Adrenal gland (tissue), 12 donors: ENCODE results near the gene C17orf100. TPM values are rescaled to one million over a fixed set of nuclear protein-coding genes. Genes with fewer than 3 reads are reported as not detected.

ENCODE experiments used
- DNase-seq, 7 donors: peaks; one replicate each; pipeline ENCODE4 v3.0.0-alpha.2; 2019 to 2020
- H3K27ac ChIP-seq, 5 donors: fragments of 200-600 bp; sonication (generic) in 4 of 5; 1 replicate in 3 of 5; 2 replicates in 2 of 5; pipeline versions ENCODE4 v1.5.1 to v1.8.0; 2016 to 2020; ENCODE audit warnings: mild to moderate bottlenecking in 1 of 5
- H3K27me3 ChIP-seq: fragments of 200-600 bp; 2 replicates; pipeline ENCODE4 v1.8.0; 2021
- H3K36me3 ChIP-seq, 2 donors: fragments of 200-600 bp; replicated peaks in 1 of 2; 1 replicate in 1 of 2; 2 replicates in 1 of 2; pipeline versions ENCODE4 v1.5.1 to v1.8.0; 2018 to 2022
- H3K4me1 ChIP-seq, 2 donors: fragments of 200-600 bp; replicated peaks in 1 of 2; 1 replicate in 1 of 2; 2 replicates in 1 of 2; pipeline versions ENCODE4 v1.5.1 to v1.8.0; 2018 to 2021
- H3K4me3 ChIP-seq, 4 donors: fragments of 200-600 bp; sonication (generic) in 3 of 4; one replicate each; pipeline ENCODE4 v1.5.1; 2016 to 2018
- H3K9me3 ChIP-seq, 3 donors: fragments of 200-600 bp; sonication (generic) in 1 of 3; replicated peaks in 1 of 3; 1 replicate in 2 of 3; 2 replicates in 1 of 3; pipeline versions ENCODE4 v1.5.1 to v1.8.0; 2016 to 2021
- CTCF ChIP-seq, 6 experiments: fragments of 450-650 bp in 4 of 6; fragments of 200-600 bp in 2 of 6; sonication (generic) in 1 of 6; IDR thresholded peaks; 1 replicate in 5 of 6; 2 replicates in 1 of 6; pipeline versions ENCODE4 v1.5.1 to v1.8.0; 2016 to 2021; ENCODE audit warnings: antibody characterized with exemption in 6 of 6, mild to moderate bottlenecking in 2 of 6, moderate library complexity in 1 of 6
- POLR2A ChIP-seq, 2 donors: fragments of 450-650 bp; IDR thresholded peaks; one replicate each; pipeline ENCODE4 v1.6.1; 2017; ENCODE audit warnings: antibody characterized with exemption in 2 of 2, mild to moderate bottlenecking in 2 of 2, moderate library complexity in 1 of 2
- WGBS, 4 donors: extraction: QIAGEN DNeasy Blood & Tissue Kit in 2 of 4; methylation state at CpG; one replicate each; pipeline versions ENCODE4 v1.1.5 to v1.1.7; 2013 to 2017; 5-methylcytosine and 5-hydroxymethylcytosine counted together
- intact Hi-C, 2 donors: fragments of 100-400 bp; cut with DNase I; formaldehyde crosslinking; loops; one replicate each; pipeline versions ENCODE4 v1.14.1 to v1.15.0; 2022 to 2023
- polyA plus RNA-seq, 3 donors: library from polyadenylated mRNA; stranded (reverse); fragments of 200-250 nt in 2 of 3; fragments of 350-450 nt in 1 of 3; fragmentation: Illumina TruSeq in 1 of 3; extraction: RNeasy Lipid Tissue Mini Kit (QIAGEN cat#74804) in 1 of 3; gene quantifications; one replicate each; pipeline ENCODE4 v1.2.3, GENCODE V29; 2013 to 2014
- total RNA-seq, 9 donors: library from RNA; depleted of rRNA in 4 of 9; stranded (reverse); fragments of >200 nt in 4 of 9; fragments of 120-200 nt in 1 of 9; fragmentation: NEBNext Ultra II Directional in 1 of 9; extraction: Animal tissue kit (Norgen Biotek cat#: 25700) in 1 of 9; gene quantifications; one replicate each; pipeline versions ENCODE4 v1.1.0 to v1.2.4, GENCODE V29; 2013 to 2023
- donor health status: healthy with polysubstance abuse.
- donor health status: Bipolar disorder and iron deficiency.
- donor health status: DM: yes; HTN: yes; CAD: no.
- donor health status: DM: no; HTN: no; CAD: no.
- donor health status: DM: no; HTN: no; CAD: no.
- donor health status: DM: yes; HTN: yes; CAD: no.

C17orf100 gene
- total and polyA plus RNA-seq, 12 donors: 0.87 to 3.6 (median 2.1) TPM

DNA sequence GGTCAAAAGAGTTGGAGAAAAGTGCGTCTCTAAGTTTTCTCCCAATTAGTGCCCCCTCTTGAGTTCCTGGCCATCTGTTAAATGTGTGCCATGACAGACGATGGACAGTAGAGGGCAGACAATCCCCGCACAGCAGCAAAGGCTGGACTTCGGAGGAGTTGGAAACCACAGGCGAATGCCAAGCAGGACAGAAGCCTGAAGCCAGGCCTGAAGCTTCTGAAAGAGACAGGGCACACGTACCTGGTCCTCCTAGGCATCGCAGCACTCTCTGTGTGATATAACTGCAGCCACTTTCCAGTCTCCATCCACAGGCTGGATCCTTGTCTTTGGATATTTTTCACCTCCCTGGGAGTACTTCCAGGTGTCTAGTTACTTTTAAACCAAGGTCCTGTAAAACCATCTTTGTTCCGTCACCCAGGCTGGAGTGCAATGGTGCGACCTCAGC is 14.5 kb downstream of the C17orf100 start:
- H3K27ac ChIP-seq: no peak overlapping the region
- peak; percentile 78 to 93 (median 89) for TF ChIP-seq CTCF (IDR thresholded peaks at IDR 0.05)
- no peak for TF ChIP-seq POLR2A (IDR thresholded peaks at IDR 0.05)
- no peaks in the 10 kb centered on the region for H3K27me3 ChIP-seq
- peak; percentile 72 to 89 (median 81) for DNase-seq
- H3K4me3 ChIP-seq: no peak overlapping the region
- no peaks in the 10 kb centered on the region for H3K9me3 ChIP-seq
- H3K36me3 ChIP-seq: no peaks in the 10 kb centered on the region
- no peaks in the 10 kb centered on the region for H3K4me1 ChIP-seq
- intact Hi-C loops: loop anchor here (5.0 to 10.0 kb wide), 4 partner anchors 109 to 339 kb away; partner anchors contain the start of gene FBXO39 (in 1 of the 2)
- 13 to 26% (median 16%) methylated on average over 5 to 9 of the region's 9 CpGs for WGBS, 4 donors

- H3K27ac ChIP-seq: no peak overlapping the region
- no peaks in the 10 kb centered on the region for H3K4me1 ChIP-seq
- WGBS, 4 donors: 90 to 95% (median 92%) methylated on average over 6 of the region's 6 CpGs
- no peak for DNase-seq
- TF ChIP-seq POLR2A (IDR thresholded peaks at IDR 0.05): no peak
- TF ChIP-seq CTCF (IDR thresholded peaks at IDR 0.05): no peak
- intact Hi-C loops: loop anchor here (5.0 to 10.0 kb wide), 4 partner anchors 108 to 338 kb away; partner anchors contain the start of gene FBXO39 (in 1 of the 2)
- no peaks in the 10 kb centered on the region for H3K36me3 ChIP-seq
- no peaks in the 10 kb centered on the region for H3K27me3 ChIP-seq
- H3K4me3 ChIP-seq: no peak overlapping the region
- H3K9me3 ChIP-seq: no peaks in the 10 kb centered on the region
These were observed 15.0 kb downstream of the C17orf100 start for GRCh38 chr17:6666557-6666956.

DNA sequence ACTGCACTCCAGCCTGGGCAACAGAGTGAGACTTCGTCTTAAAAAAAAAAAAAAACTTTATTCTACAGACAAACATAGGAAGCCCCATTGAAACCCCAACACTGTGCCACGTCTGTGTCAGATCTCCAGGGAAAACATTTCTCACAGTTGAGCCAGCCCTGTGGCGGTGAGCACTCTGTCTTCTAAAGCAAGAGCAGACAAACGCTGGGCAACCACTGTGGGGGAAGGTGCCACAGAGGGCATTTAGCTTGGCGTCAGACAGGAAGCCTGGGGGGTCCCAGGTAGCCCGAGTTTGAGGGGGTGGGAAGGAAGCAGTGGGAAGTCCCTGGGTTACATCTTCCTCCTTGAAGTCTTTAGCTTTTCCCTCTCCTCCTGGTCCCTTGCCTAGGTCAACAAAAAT is 16.0 kb downstream of the C17orf100 start:
- H3K4me3 ChIP-seq: no peak overlapping the region
- 40 to 62% (median 54%) methylated on average over 6 of the region's 6 CpGs for WGBS, 4 donors
- TF ChIP-seq CTCF (IDR thresholded peaks at IDR 0.05): no peak
- TF ChIP-seq POLR2A (IDR thresholded peaks at IDR 0.05): no peak
- no peak overlapping the region for H3K27ac ChIP-seq
- intact Hi-C loops: loop anchor here (5.0 to 10.0 kb wide), 4 partner anchors 107 to 337 kb away; partner anchors contain the start of gene FBXO39 (in 1 of the 2)
- no peaks in the 10 kb centered on the region for H3K9me3 ChIP-seq
- H3K4me1 ChIP-seq: no peaks in the 10 kb centered on the region
- no peaks in the 10 kb centered on the region for H3K36me3 ChIP-seq
- no peak for DNase-seq
- no peaks in the 10 kb centered on the region for H3K27me3 ChIP-seq

- TF ChIP-seq POLR2A (IDR thresholded peaks at IDR 0.05) (no peak), CTCF (IDR thresholded peaks at IDR 0.05) (no peak)
- Histone ChIP-seq H3K4me3 (no peak overlapping the region), H3K4me1 (no peaks in the 10 kb centered on the region), H3K9me3 (no peaks in the 10 kb centered on the region), H3K27me3 (no peaks in the 10 kb centered on the region), H3K36me3 (no peaks in the 10 kb centered on the region), H3K27ac (no peak overlapping the region)
- DNase-seq: no peak
- intact Hi-C loops: loop anchor here (5.0 to 10.0 kb wide), 4 partner anchors 107 to 337 kb away; partner anchors contain the start of gene FBXO39 (in 1 of the 2)
- WGBS, 4 donors: 78 to 86% (median 82%) methylated on average over 17 of the region's 17 CpGs
These were observed 16.7 kb downstream of the C17orf100 start for GRCh38 chr17:6668219-6668618.
